ENCODE results near the gene HENMT1. TPM values are rescaled to one million over a fixed set of nuclear protein-coding genes. Genes with fewer than 3 reads are reported as not detected.
"Not testable (repeated sequence)": the region's sequence is repeated elsewhere in the genome, so short reads cannot be mapped to it uniquely, and the experiment has no call there.

HENMT1 gene
- polyA plus RNA-seq, 3 donors from 2014 or later = 80.4 to 142 (median 108) TPM

DNA sequence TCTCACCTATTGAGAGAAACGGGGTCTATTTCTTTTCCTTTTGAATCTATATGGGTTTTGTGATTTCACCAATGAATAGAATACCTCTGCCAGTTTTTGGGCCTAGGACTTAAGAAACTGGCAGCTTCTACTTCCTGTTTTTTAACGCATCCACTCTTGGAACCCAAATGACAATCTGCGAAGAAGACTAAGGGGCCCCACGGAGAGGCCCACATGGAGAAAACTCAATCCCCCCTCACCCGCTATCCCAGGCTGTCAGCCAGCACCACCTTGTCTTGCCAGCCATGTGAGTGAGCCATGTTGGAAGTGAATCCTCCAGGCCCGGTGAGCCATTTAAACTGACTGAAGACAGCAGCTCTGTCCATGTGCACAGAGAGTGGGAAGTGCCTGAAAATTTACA, 3.6 kb upstream of the HENMT1 start:
- H3K27ac Mint-ChIP-seq = peak overlapping the region in 1 of 6 donors; percentile 21
- H3K4me3 Mint-ChIP-seq = no peak overlapping the region

DNA sequence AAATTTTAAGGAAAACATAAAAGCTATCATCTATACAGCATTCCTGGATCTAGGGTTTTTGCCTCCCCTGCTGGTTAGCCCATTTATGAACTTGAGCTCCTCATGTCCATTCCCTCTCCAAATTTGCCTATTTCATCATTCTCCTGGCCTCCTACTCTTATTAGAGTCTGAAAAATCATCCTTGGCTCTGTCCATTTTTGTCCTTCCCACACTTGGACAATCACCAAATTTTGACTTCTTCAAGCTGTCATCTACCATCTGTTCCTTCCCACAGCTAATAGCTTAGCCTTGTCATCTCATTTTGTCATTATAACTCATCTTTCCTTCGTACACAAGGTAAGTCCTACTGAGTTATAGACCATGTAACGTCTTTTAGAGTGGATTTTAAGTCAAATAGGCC, 2.2 kb upstream of the HENMT1 start:
- Mint-ChIP-seq H3K4me3 (peak overlapping the region in 4 of 5 donors; percentile 30 to 85 (median 56)), H3K36me3 (peaks cover 0 to 4% (median 4%) of the 10 kb centered on the region in 3 donors), H3K27me3 (ENCODE audit: low read depth in 3 of 3) (peaks cover 8 to 19% (median 11%) of the 10 kb centered on the region in 3 donors), H3K27ac (peak overlapping the region; percentile 95 to 98 (median 96)), H3K9me3 (no peaks in the 10 kb centered on the region), H3K4me1 (peaks cover 37 to 51% of the 10 kb centered on the region in 2 donors)
- DNase-seq = no peak

More for the DNA sequence above, 3.6 kb upstream of the HENMT1 start:
- Mint-ChIP-seq H3K27me3 (ENCODE audit: low read depth in 3 of 3) (peaks cover 8 to 19% (median 12%) of the 10 kb centered on the region in 3 donors), H3K4me1 (peaks cover 33 to 43% of the 10 kb centered on the region in 2 donors), H3K9me3 (no peaks in the 10 kb centered on the region), H3K36me3 (peaks cover 0 to 7% (median 4%) of the 10 kb centered on the region in 3 donors)
- DNase-seq = no peak

DNA sequence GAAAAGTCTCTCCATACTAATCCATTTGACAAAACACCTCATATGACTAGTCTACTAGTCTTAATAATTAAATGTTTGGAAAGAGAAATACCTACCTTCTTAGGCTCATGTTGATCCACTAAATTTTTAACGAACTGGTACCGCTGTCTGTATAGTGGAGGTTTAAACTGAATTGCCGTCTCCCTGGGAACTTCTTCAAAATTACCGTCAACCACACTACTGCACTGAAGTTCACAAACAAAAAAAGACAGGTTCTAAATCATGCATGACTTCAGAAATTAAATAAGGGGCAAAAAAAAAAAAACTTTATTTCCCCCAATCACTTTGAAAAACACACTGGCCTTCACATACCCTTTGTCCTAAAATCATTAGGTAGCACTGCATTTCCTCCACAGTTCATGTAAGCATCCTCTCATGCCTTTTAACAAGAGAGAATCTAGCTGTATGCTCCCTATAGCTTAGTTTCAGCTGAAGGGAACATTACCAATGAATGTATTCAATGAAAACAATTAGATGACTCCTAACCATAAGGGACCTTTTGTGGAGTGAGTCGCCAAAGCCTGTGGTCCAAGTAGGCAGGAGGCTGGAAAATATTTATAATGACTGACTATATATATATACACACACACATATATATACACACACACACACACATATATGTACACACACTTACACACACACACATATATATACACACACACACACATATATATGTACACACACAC, 3.4 kb downstream of the HENMT1 start:
- Mint-ChIP-seq H3K27ac (peak overlapping the region; percentile 19 to 91 (median 64)), H3K27me3 (ENCODE audit: low read depth in 3 of 3) (peaks cover 8 to 22% (median 12%) of the 10 kb centered on the region in 3 donors), H3K4me1 (peaks cover 65 to 77% of the 10 kb centered on the region in 2 donors), H3K9me3 (no peaks in the 10 kb centered on the region), H3K4me3 (no peak overlapping the region), H3K36me3 (peaks cover 15 to 32% (median 16%) of the 10 kb centered on the region in 3 donors)
- DNase-seq = no peak

DNA sequence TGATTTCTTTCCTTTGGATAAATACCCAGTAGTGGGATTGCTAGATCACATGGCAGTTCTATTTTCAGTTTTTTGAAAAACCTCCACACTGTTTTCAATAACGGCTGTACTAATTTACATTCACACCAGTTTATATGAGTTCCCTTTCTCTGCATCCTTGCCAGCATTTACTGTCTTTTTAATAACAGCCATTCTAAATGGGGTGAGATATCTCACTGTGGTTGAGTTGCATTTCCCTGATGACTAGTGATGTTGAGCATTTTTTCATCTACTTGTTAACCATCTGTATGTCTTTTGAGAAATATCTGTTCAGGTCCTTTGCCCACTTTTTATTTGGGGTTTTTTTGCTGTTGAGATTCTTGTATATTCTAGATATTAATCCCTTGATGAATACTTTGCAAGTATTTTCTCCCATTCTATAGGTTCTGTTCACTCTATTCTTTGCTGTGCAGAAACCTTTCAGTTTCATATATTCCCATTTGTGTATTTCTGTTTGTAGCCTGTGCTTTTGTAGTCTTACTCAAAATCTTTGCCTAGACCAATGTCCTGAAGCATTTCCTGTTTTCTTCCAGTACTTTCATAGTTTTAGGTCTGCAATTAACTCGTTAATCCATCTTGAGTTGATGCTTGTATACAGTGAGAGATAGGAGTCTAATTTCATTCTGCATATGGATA, 7.3 kb downstream of the HENMT1 start:
- peaks cover 31 to 62% (median 42%) of the 10 kb centered on the region in 3 donors for H3K36me3 Mint-ChIP-seq
- DNase-seq = peak; percentile 71 to 74 (median 72)
- H3K27ac Mint-ChIP-seq = peak overlapping the region; percentile 87 to 99 (median 96)
- H3K4me3 Mint-ChIP-seq = peak overlapping the region; percentile 71 to 88 (median 84)
- H3K4me1 Mint-ChIP-seq = peaks cover 64 to 79% of the 10 kb centered on the region in 2 donors
- peaks cover 0 to 3% (median 2%) of the 10 kb centered on the region in 3 donors for H3K27me3 Mint-ChIP-seq (ENCODE audit: low read depth in 3 of 3)
- H3K9me3 Mint-ChIP-seq = no peaks in the 10 kb centered on the region

DNA sequence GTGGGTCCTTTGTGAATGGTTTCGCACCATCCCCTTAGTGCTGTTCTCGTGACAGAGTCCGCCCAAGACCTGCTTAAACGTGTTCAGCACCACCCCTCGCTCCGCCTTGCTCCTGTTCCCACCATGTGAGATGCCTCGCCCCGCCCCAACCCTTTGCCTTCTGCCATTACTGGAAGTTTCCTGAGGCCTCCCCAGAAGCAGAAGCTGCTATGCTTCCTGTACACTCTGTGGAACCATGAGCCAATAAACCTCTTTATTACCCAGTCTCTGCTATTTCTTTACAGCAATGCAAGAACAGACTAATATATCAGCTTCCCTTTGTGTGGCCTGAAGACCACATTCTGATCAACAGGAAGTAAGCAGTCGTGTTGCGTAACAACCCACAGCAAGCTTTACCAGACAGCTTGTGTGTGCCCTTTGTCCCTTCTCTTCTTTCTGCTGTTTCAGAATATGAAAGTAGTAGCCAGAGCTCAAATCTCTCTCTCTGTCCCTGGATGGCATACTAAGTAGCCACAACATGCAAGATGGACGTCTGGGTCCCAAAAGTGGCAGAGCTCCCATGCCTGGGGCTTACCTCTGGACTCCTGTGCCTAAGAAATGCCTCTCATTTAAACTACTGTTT, 14.1 kb downstream of the HENMT1 start:
- peaks cover 81 to 97% of the 10 kb centered on the region in 2 donors for H3K4me1 Mint-ChIP-seq
- H3K4me3 Mint-ChIP-seq = peak overlapping the region; percentile 73 to 90 (median 84)
- peaks cover 17 to 36% (median 34%) of the 10 kb centered on the region in 3 donors for H3K36me3 Mint-ChIP-seq
- peak overlapping the region; percentile 97 to 100 (median 98) for H3K27ac Mint-ChIP-seq
- peaks cover 9 to 15% (median 15%) of the 10 kb centered on the region in 3 donors for H3K27me3 Mint-ChIP-seq (ENCODE audit: low read depth in 3 of 3)
- peak; percentile 85 to 89 (median 87) for DNase-seq
- peaks cover 0 to 2% (median 0%) of the 10 kb centered on the region in 6 donors for H3K9me3 Mint-ChIP-seq

DNA sequence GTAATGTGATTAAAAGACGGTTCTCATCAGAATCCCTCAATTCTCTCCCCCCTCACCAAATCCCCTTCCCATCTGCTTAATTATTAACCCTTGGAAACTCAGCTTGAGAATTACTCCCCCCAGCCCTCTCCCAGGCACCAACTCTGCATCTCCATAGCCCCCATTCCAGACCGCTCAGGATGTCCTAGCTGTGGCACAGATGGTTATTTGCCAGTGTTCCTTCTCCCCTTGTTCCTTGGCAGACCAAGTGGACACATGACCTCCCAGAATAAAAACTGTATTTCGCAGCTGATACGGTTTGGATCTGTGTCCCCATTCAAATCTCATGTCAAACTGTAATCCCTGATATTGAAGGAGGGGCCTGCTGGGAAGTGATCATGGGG, 14.6 kb downstream of the HENMT1 start:
- peaks cover 17 to 35% (median 34%) of the 10 kb centered on the region in 3 donors for H3K36me3 Mint-ChIP-seq
- H3K9me3 Mint-ChIP-seq = peaks cover 0 to 2% (median 0%) of the 10 kb centered on the region in 6 donors
- H3K4me1 Mint-ChIP-seq = peaks cover 81 to 92% of the 10 kb centered on the region in 2 donors
- peak overlapping the region; percentile 73 to 90 (median 84) for H3K4me3 Mint-ChIP-seq
- peaks cover 9 to 15% (median 15%) of the 10 kb centered on the region in 3 donors for H3K27me3 Mint-ChIP-seq (ENCODE audit: low read depth in 3 of 3)
- DNase-seq = no peak
- peak overlapping the region; percentile 97 to 100 (median 98) for H3K27ac Mint-ChIP-seq

DNA sequence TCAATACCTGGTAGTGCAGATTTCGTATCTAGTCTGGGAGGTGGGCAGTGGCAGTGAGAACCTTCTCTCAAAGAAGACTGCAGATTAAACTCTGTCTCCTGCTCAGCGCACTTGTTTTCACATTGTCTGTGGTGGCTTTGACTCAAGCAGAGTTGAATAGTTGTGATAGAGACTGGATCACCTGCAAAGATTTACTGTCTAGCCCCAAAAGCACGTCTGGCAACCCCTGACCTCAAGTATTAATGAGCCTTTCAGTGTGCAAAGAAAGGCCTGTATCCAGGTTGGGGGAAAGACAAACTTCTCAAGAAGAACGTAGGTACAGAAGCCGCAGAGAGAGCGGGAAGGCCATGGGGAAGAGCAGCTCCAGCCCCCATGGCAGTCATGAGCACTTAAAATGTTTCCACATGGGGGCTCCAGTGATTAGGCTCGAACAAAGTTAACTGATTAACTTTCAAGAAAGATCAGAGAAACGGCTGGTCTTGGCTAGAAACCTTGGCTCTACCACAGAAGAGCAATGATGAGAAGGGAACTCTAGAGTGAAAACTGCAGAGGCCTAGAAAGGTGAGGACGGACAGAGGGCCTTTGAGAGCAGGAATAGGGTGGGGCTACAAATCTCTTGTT, 15.2 kb downstream of the HENMT1 start:
- Mint-ChIP-seq H3K4me3 (peak overlapping the region; percentile 73 to 90 (median 84)), H3K27me3 (ENCODE audit: low read depth in 3 of 3) (peaks cover 9 to 15% (median 15%) of the 10 kb centered on the region in 3 donors), H3K4me1 (peaks cover 77 to 86% of the 10 kb centered on the region in 2 donors), H3K27ac (peak overlapping the region; percentile 97 to 100 (median 98)), H3K9me3 (peaks cover 0 to 2% (median 0%) of the 10 kb centered on the region in 6 donors), H3K36me3 (peaks cover 11 to 29% (median 28%) of the 10 kb centered on the region in 3 donors)
- DNase-seq = peak; percentile 25 to 37 (median 36)

DNA sequence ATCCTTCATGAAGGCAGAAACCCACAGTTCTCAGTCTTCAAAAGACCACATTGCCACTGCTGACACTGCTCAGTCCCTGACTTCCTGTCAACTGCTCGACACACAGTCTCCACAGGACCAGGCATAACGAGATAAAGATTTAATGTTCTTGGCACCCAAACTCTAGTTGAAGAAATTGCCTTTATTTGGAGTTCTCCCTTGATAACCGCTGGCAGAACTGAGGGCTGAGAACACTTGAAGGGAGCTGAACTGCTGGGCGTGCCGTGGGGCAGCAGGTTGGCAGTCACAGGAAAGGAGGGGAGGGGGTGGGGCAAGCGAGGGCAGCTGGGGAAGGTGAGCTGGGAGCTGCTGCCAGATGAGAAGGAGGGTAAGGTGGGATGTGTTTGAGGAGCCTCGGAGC, 15.9 kb downstream of the HENMT1 start:
- Mint-ChIP-seq H3K36me3 (peaks cover 4 to 26% (median 22%) of the 10 kb centered on the region in 3 donors), H3K27ac (peak overlapping the region; percentile 97 to 100 (median 98)), H3K27me3 (ENCODE audit: low read depth in 3 of 3) (peaks cover 10 to 16% (median 15%) of the 10 kb centered on the region in 3 donors), H3K4me3 (peak overlapping the region; percentile 73 to 90 (median 84)), H3K4me1 (peaks cover 79 to 86% of the 10 kb centered on the region in 2 donors), H3K9me3 (peaks cover 0 to 2% (median 0%) of the 10 kb centered on the region in 6 donors)
- peak; percentile 66 to 75 (median 67) for DNase-seq

DNA sequence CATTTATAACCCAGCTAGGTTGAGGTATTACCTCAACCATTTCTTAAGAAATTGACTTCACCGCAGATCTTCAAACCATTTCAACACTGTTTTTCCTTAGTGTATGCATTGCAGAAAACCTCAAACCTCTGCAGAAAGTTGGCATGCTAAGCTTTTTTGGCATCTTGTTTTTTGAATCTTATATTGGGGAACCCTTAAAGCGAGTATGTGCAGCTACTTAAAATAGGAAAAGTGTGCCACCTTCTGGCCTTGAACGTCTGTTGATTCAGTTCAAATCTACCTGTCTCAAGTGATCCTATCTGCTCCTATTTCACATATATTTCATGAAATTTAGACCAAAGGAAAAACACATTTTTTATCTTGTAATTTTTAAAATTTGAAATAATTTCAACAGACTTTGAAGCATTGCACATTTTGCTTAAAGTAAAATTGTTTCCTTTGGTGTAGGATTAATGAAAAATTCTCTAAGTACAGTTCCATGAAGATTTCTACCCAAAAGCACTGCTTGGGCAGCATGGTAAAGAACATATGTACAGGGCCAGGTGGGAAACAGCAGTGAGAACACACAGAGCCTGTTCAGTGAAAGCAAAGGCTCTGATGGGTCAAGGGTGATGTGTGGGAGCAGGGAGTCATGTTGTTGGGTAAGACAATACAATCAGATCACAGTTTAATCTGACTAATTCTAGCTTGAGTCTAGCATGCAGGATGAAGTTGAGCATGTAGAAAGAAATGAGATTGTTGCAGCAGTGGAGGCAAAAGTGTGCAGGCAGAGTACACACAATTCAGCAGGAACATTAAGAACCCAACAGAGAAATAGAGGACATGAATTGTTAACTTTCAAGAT, 17.2 kb downstream of the HENMT1 start:
- Mint-ChIP-seq H3K27ac (peak overlapping the region; percentile 97 to 100 (median 98)), H3K4me3 (peak overlapping the region; percentile 0 to 51 (median 48)), H3K27me3 (ENCODE audit: low read depth in 3 of 3) (peaks cover 12 to 19% (median 17%) of the 10 kb centered on the region in 3 donors), H3K36me3 (peaks cover 0 to 16% (median 10%) of the 10 kb centered on the region in 3 donors), H3K4me1 (peaks cover 80 to 84% of the 10 kb centered on the region in 2 donors), H3K9me3 (peaks cover 0 to 2% (median 0%) of the 10 kb centered on the region in 6 donors)
- DNase-seq = peak; percentile 52 to 60 (median 56)

DNA sequence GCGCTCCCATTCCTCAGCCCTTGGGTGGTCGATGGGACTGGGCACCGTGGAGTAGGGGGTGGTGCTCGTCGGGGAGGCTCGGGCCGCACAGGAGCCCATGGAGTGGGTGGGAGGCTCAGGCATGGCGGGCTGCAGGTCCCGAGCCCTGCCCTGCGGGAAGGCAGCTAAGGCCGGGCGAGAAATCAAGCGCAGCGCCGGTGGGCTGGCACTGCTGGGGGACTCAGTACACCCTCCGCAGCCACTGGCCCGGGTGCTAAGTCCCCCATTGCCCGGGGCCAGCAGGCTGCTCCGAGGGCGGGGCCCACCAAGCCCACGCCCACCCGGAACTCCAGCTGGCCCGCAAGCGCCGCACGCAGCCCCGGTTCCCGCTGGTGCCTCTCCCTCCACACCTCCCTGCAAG, 20.0 kb downstream of the HENMT1 start:
- Mint-ChIP-seq H3K36me3 (peaks cover 1 to 11% (median 2%) of the 10 kb centered on the region in 3 donors), H3K27ac (peak overlapping the region in 4 of 6 donors; percentile 82 to 91 (median 90)), H3K4me1 (peaks cover 53 to 55% of the 10 kb centered on the region in 2 donors)
- H3K9me3 Mint-ChIP-seq; DNase-seq; H3K27me3 Mint-ChIP-seq (ENCODE audit: low read depth in 3 of 3); H3K4me3 Mint-ChIP-seq: not testable (repeated sequence)

DNA sequence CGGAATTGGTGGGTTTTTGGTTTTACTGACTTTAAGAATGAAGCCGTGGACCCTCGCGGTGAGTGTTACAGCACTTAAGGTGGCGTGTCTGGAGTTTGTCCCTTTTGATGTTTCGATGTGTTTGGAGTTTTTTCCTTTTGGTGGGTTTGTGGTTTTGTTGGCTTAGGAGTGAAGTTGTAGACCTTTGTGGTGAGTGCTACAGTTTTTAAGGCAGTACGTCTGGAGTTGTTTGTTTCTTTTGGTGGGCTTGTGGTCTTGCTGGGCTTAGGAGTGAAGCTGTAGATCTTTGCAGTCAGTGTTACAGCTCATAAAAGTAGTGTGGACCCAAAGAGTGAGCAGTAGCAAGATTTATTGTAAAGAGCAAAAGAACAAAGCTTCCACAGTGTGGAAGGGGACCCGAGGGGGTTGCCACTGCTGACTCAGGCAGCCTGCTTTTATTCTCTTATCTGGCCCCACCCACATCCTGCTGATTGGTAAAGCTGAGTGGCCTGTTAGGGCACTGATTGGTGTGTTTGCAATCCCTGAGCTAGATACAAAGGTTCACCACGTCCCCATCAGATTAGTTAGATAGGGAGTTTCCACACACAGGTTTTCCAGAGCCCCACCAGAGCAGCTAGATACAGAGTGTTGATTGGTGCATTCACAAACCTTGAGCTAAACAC, 20.9 kb downstream of the HENMT1 start:
- peaks cover 4 to 7% (median 5%) of the 10 kb centered on the region in 3 donors for H3K27me3 Mint-ChIP-seq (ENCODE audit: low read depth in 3 of 3)
- H3K4me3 Mint-ChIP-seq = peak overlapping the region; percentile 57 to 80 (median 69)
- peaks cover 44 to 47% of the 10 kb centered on the region in 2 donors for H3K4me1 Mint-ChIP-seq
- peak; percentile 46 to 58 (median 51) for DNase-seq
- peaks cover 3 to 11% (median 10%) of the 10 kb centered on the region in 3 donors for H3K36me3 Mint-ChIP-seq
- H3K9me3 Mint-ChIP-seq = no peaks in the 10 kb centered on the region
- peak overlapping the region; percentile 82 to 91 (median 90) for H3K27ac Mint-ChIP-seq

DNA sequence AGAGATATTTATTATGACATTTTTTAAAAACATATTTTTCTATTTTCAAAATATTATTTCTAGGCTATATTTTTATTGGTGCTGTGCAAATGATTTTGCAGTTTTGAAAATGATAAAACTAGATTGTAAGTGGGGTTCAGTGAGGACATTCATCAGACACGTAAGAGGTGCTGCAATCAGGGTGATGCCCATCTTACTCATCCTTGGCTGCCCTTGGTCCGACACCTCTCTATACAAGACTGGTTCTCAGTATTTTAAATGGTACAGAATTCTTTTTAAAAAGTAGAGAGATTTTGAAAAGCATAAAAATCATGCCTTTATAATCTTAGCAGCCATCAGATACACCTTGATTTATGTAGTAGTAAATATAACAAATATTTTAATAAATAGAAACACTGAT, 24.0 kb downstream of the HENMT1 start:
- H3K27ac Mint-ChIP-seq = no peak overlapping the region
- peaks cover 2 to 4% (median 3%) of the 10 kb centered on the region in 3 donors for H3K27me3 Mint-ChIP-seq (ENCODE audit: low read depth in 3 of 3)
- H3K36me3 Mint-ChIP-seq = peaks cover 8 to 27% (median 11%) of the 10 kb centered on the region in 3 donors

More for the DNA sequence above, 24.0 kb downstream of the HENMT1 start:
- no peak for DNase-seq
- H3K4me3 Mint-ChIP-seq = no peak overlapping the region
- H3K4me1 Mint-ChIP-seq = peaks cover 16 to 18% of the 10 kb centered on the region in 2 donors
- no peaks in the 10 kb centered on the region for H3K9me3 Mint-ChIP-seq

All from immature natural killer cell (primary cell).